Stomach (tissue), 9 donors: Measurements from ENCODE around the gene ASS1. TPM values are rescaled to one million over a fixed set of nuclear protein-coding genes. Genes with fewer than 3 reads are reported as not detected.
A peak's percentile ranks its signal among the peaks of the same experiment; 100 is the strongest.

Experiments used
- DNase-seq, 2 donors: peaks; one replicate each; pipeline versions ENCODE4 v3.0.0 to v3.0.0-alpha.2; 2013 to 2019
- H3K27ac ChIP-seq, 5 donors: fragments of 200-600 bp in 4 of 5; sonication (generic) in 4 of 5; one replicate each; pipeline ENCODE4 v1.5.1; 2013 to 2019; ENCODE audit warnings: mild to moderate bottlenecking in 1 of 5, moderate library complexity in 1 of 5
- H3K27me3 ChIP-seq, 3 donors: fragments of 200-600 bp; sonication (generic); one replicate each; pipeline ENCODE4 v1.5.1; 2017 to 2019; ENCODE audit warnings: mixed run types in 1 of 3
- H3K36me3 ChIP-seq, 4 donors: fragments of 200-600 bp; sonication (generic); 1 replicate in 3 of 4; 2 replicates in 1 of 4; pipeline ENCODE4 v1.5.1; 2016 to 2019
- H3K4me1 ChIP-seq, 4 donors: fragments of 200-600 bp; sonication (generic); one replicate each; pipeline ENCODE4 v1.5.1; 2016 to 2019
- H3K4me3 ChIP-seq, 4 donors: fragments of 200-600 bp; sonication (generic) in 3 of 4; one replicate each; pipeline ENCODE4 v1.5.1; 2016 to 2019; ENCODE audit warnings: mild to moderate bottlenecking in 1 of 4
- H3K9me3 ChIP-seq, 4 donors: fragments of 200-600 bp; sonication (generic); one replicate each; pipeline ENCODE4 v1.5.1; 2016 to 2019
- EP300 ChIP-seq: sonication (generic); formaldehyde crosslinking; IDR thresholded peaks from one replicate; pipeline ENCODE4 v1.6.1; 2017; ENCODE audit warnings: antibody characterized with exemption
- POLR2A ChIP-seq, 4 donors: fragments of 450-650 bp; IDR thresholded peaks; one replicate each; pipeline ENCODE4 v1.6.1; 2016; ENCODE audit warnings: antibody characterized with exemption in 4 of 4, control low read depth in 2 of 4, mild to moderate bottlenecking in 1 of 4, moderate library complexity in 1 of 4
- POLR2AphosphoS5 ChIP-seq, 3 donors: sonication (generic); formaldehyde crosslinking; IDR thresholded peaks; one replicate each; pipeline ENCODE4 v1.6.1; 2016; ENCODE audit warnings: antibody characterized with exemption in 3 of 3
- WGBS, 5 donors: extraction: QIAGEN DNeasy Blood & Tissue Kit in 3 of 5; methylation state at CpG; one replicate each; pipeline versions ENCODE4 v1.1.5 to v1.1.7; 2013 to 2018; 5-methylcytosine and 5-hydroxymethylcytosine counted together
- intact Hi-C: fragments of 100-400 bp; cut with DNase I; formaldehyde crosslinking; loops from one replicate; pipeline ENCODE4 v1.15.1; 2023; ENCODE audit warnings: low total_unique reads
- polyA plus RNA-seq, 3 donors: library from polyadenylated mRNA; stranded (reverse); fragments of 200-250 nt; gene quantifications; one replicate each; pipeline ENCODE4 v1.2.3, GENCODE V29; 2013
- total RNA-seq, 5 donors: library from RNA; depleted of rRNA; stranded (reverse); fragments of >200 nt; gene quantifications; one replicate each; pipeline versions ENCODE4 v1.1.0 to v1.2.3, GENCODE V29; 2014 to 2016
- TF ChIP-seq, protein P1 (sequence below), 7 experiments: fragments of 450-650 bp in 4 of 7; fragments of 200-600 bp in 3 of 7; sonication (generic) in 3 of 7; IDR thresholded peaks; one replicate each; pipeline ENCODE4 v1.5.1; 2016 to 2019; ENCODE audit warnings: antibody characterized with exemption in 7 of 7, control low read depth in 2 of 7, mild to moderate bottlenecking in 1 of 7
- donor health status: healthy with polysubstance abuse.
- donor health status: Bipolar disorder and iron deficiency.
- donor health status: healthy.

Gene ASS1
- total and polyA plus RNA-seq, 8 donors = 9.8 to 147 (median 60.1) TPM

DNA sequence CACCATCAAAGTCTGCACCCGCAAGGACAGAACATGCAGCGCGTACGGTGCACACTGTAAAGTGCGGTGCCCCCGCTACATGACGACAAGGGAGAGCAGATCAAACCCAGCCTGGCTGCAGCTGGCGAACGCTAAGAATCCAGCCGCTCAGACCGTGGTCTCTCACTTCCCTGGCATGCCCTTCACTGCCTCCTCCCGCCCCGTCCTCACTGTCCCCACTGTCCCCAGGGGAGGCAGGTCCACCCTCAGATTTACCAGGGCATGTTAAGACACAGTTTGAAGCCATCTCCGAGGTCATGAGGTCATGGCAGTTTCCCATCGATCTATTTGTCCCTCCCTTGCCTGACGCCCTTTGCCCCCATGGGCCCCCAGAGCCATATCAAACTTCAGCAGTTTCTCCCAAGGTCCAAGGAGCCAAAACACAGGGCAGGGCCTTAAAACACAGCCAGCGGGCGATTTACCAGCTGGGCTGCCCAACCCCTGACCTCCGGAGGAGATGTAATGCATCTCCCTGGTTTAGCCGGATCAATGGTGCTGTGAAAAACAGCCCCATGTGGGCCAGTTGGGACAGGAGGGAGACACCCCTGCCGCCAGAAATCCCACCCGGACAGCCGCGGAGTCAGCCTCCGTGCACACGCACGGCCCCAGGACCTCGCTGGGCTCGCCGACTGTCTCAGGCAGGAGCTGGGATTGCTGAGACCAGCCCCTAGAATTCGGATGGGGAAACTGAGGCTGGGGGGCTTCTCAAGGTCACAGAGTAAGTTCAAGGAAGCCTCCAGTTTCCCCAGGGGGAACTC lies 82.3 kb downstream of the ASS1 start:
- Histone ChIP-seq H3K4me1 (no peaks in the 10 kb centered on the region), H3K27me3 (peaks cover 0 to 52% (median 16%) of the 10 kb centered on the region in 3 donors), H3K27ac (no peak overlapping the region), H3K4me3 (no peak overlapping the region), H3K36me3 (no peaks in the 10 kb centered on the region), H3K9me3 (no peaks in the 10 kb centered on the region)
- 64 to 72% (median 68%) methylated on average over 22 to 31 of the region's 31 CpGs for WGBS, 5 donors
- TF ChIP-seq EP300 = no peak
- TF ChIP-seq, protein P1, sequence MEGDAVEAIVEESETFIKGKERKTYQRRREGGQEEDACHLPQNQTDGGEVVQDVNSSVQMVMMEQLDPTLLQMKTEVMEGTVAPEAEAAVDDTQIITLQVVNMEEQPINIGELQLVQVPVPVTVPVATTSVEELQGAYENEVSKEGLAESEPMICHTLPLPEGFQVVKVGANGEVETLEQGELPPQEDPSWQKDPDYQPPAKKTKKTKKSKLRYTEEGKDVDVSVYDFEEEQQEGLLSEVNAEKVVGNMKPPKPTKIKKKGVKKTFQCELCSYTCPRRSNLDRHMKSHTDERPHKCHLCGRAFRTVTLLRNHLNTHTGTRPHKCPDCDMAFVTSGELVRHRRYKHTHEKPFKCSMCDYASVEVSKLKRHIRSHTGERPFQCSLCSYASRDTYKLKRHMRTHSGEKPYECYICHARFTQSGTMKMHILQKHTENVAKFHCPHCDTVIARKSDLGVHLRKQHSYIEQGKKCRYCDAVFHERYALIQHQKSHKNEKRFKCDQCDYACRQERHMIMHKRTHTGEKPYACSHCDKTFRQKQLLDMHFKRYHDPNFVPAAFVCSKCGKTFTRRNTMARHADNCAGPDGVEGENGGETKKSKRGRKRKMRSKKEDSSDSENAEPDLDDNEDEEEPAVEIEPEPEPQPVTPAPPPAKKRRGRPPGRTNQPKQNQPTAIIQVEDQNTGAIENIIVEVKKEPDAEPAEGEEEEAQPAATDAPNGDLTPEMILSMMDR (IDR thresholded peaks at IDR 0.05) = no peak
- TF ChIP-seq POLR2A (IDR thresholded peaks at IDR 0.05) = no peak
- no peak for TF ChIP-seq POLR2AphosphoS5 (IDR thresholded peaks at IDR 0.05)
- no peak for DNase-seq
- intact Hi-C loops = no loop called here

DNA sequence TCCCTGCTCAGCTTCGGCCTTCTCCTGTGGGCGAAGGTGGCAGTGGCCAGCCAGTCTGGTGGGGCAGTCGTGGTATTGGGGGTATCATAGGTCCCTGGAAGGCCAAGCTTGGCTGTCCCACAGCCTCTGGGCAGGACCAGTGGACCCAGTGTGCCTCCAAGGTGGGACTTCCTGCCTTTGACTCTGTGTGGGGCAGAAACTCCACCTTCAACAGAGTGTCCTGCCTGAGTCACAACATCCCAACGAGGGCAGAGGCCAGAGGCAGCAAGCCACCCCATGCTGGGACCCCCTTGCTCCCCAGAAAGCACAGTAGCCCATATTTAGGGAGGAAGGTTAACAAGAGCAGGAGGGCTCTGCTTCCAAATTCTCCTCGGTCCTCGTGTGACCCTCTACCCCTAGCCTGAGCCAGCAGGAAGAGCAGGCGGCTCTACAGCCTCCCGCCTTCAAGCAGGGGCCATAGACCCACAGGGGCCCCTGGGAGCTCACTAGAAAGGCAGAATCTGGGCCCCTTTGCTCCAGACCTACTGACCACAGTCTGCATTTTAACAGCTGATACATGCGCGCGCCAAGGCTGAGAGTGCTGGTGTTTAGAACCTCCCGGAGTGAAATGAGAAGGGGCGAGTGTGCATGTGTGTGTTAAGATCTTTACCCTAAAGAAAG lies 83.0 kb downstream of the ASS1 start:
- H3K9me3 ChIP-seq = no peaks in the 10 kb centered on the region
- H3K4me1 ChIP-seq = no peaks in the 10 kb centered on the region
- no peak overlapping the region for H3K27ac ChIP-seq
- no peaks in the 10 kb centered on the region for H3K36me3 ChIP-seq
- intact Hi-C loops = no loop called here
- H3K27me3 ChIP-seq = peaks cover 0 to 55% (median 16%) of the 10 kb centered on the region in 3 donors
- TF ChIP-seq, protein P1 (IDR thresholded peaks at IDR 0.05) = no peak
- TF ChIP-seq EP300 = no peak
- no peak for TF ChIP-seq POLR2AphosphoS5 (IDR thresholded peaks at IDR 0.05)
- TF ChIP-seq POLR2A (IDR thresholded peaks at IDR 0.05) = no peak
- DNase-seq = no peak
- no peak overlapping the region for H3K4me3 ChIP-seq
- WGBS, 5 donors = 69 to 78% (median 73%) methylated on average over 11 to 13 of the region's 13 CpGs

DNA sequence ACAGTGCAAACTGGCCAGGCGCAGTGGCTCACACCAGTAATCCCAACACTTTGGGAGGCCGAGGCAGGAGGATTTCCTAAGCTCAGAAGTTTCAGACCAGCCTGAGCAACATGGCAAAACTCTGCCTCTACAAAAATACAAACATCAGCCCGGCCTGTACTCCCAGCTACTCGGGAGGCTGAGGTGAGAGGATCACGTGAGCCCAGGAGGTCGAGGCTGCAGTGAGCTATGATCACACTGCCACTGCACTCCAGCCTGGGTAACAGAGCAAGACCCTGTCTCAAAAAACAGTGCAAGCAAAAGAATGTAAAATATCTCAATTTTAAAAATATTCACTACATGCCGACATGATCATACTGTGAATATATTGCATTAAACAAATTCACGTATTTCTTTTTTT lies 83.9 kb downstream of the ASS1 start:
- Histone ChIP-seq H3K27me3 (peaks cover 0 to 55% (median 14%) of the 10 kb centered on the region in 3 donors), H3K4me1 (no peaks in the 10 kb centered on the region), H3K4me3 (no peak overlapping the region), H3K27ac (no peak overlapping the region), H3K9me3 (no peaks in the 10 kb centered on the region), H3K36me3 (no peaks in the 10 kb centered on the region)
- no peak for TF ChIP-seq POLR2AphosphoS5 (IDR thresholded peaks at IDR 0.05)
- TF ChIP-seq EP300 = no peak
- TF ChIP-seq, protein P1 (IDR thresholded peaks at IDR 0.05) = no peak
- no peak for TF ChIP-seq POLR2A (IDR thresholded peaks at IDR 0.05)
- WGBS, 5 donors = 67 to 85% (median 79%) methylated on average over 8 of the region's 8 CpGs
- intact Hi-C loops = no loop called here
- no peak for DNase-seq

DNA sequence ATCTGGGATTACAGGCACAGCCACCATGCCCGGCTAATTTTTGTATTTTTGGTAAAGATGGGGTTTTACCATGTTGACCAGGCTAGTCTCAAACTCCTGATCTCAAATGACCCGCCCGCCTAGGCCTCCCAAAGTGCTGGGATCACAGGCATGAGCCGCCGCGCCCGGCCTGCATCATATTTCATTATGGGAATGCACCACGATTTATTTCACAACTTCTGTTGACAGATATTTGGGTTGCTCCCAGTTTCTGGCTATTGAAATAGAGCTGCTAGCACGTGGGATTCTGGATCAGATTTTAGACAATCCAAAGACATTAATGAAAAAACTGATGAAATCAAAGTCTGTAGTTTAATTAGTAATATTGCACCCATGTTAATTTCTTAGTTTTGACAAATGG lies 86.2 kb downstream of the ASS1 start:
- Histone ChIP-seq H3K9me3 (no peaks in the 10 kb centered on the region), H3K4me3 (no peak overlapping the region), H3K27me3 (peaks cover 0 to 54% (median 15%) of the 10 kb centered on the region in 3 donors), H3K4me1 (peaks cover 0 to 7% (median 5%) of the 10 kb centered on the region in 4 donors), H3K27ac (no peak overlapping the region), H3K36me3 (no peaks in the 10 kb centered on the region)
- DNase-seq = peak in 1 of 2 donors; percentile 41
- no peak for TF ChIP-seq POLR2A (IDR thresholded peaks at IDR 0.05)
- TF ChIP-seq POLR2AphosphoS5 (IDR thresholded peaks at IDR 0.05) = no peak
- no peak for TF ChIP-seq EP300
- TF ChIP-seq, protein P1 (IDR thresholded peaks at IDR 0.05) = no peak
- 52 to 69% (median 65%) methylated on average over 9 of the region's 9 CpGs for WGBS, 5 donors
- intact Hi-C loops = no loop called here
